Thoracic aorta (tissue), 2 donors: ENCODE data around the gene FHIT. TPM values are rescaled to one million over a fixed set of nuclear protein-coding genes. Genes with fewer than 3 reads are reported as not detected.

Experiments used
- ATAC-seq: fragments of 150-250 bp; one replicate; pipeline ENCODE4 v1.8.0; 2017; ENCODE audit warnings: low read depth; ENCODE audit not compliant: insufficient number of reproducible peaks, low FRiP score
- DNase-seq: peaks from one replicate; pipeline ENCODE4 v3.0.0-alpha.2; 2020; ENCODE audit warnings: low spot score
- H3K27ac ChIP-seq, 2 donors: fragments of 200-600 bp; sonication (generic); 1 replicate in 1 of 2; 2 replicates in 1 of 2; pipeline ENCODE4 v1.5.1; 2016; ENCODE audit warnings: mild to moderate bottlenecking in 2 of 2, moderate library complexity in 2 of 2
- H3K27me3 ChIP-seq: fragments of 200-600 bp; sonication (generic); replicated peaks from 2 replicates; pipeline ENCODE4 v1.6.0; 2016; ENCODE audit warnings: mild to moderate bottlenecking; ENCODE audit not compliant: insufficient read depth
- H3K36me3 ChIP-seq: fragments of 200-600 bp; sonication (generic); one replicate; pipeline ENCODE4 v1.5.1; 2016
- H3K4me1 ChIP-seq, 2 donors: fragments of 200-600 bp; sonication (generic); 1 replicate in 1 of 2; 2 replicates in 1 of 2; pipeline versions ENCODE4 v1.5.1 to v1.6.0; 2016; ENCODE audit warnings: low read depth in 2 of 2, mild to moderate bottlenecking in 1 of 2; ENCODE audit not compliant: control insufficient read depth in 1 of 2
- H3K4me3 ChIP-seq: fragments of 200-600 bp; sonication (generic); 2 replicates; pipeline ENCODE4 v1.5.1; 2016; ENCODE audit warnings: mild to moderate bottlenecking
- H3K9me3 ChIP-seq: fragments of 200-600 bp; sonication (generic); 2 replicates; pipeline ENCODE4 v1.5.1; 2016
- CTCF ChIP-seq: fragments of 200-600 bp; sonication (generic); IDR thresholded peaks from one replicate; pipeline ENCODE4 v1.5.1; 2019; ENCODE audit warnings: antibody characterized with exemption
- total RNA-seq, 2 donors: library from RNA; depleted of rRNA; stranded (reverse); fragments of >200 nt; gene quantifications; one replicate each; pipeline versions ENCODE4 v1.1.0 to v1.2.3, GENCODE V29; 2016

The FHIT gene
- total RNA-seq, 2 donors from 2014 or later = 2.0 to 2.3 TPM

- ATAC-seq (no peak), DNase-seq (no peak)
- TF ChIP-seq CTCF = no peak
- Histone ChIP-seq H3K27me3 (no peaks in the 10 kb centered on the region), H3K4me3 (no peak overlapping the region), H3K9me3 (no peaks in the 10 kb centered on the region), H3K36me3 (no peaks in the 10 kb centered on the region), H3K4me1 (no peaks in the 10 kb centered on the region), H3K27ac (no peak overlapping the region)
Measured at GRCh38 chr3:60867200-60867599, 384.1 kb downstream of the FHIT start.

- TF ChIP-seq CTCF = no peak
- Histone ChIP-seq H3K4me1 (no peaks in the 10 kb centered on the region), H3K4me3 (no peak overlapping the region), H3K27ac (no peak overlapping the region), H3K27me3 (peaks cover 4% of the 10 kb centered on the region), H3K36me3 (no peaks in the 10 kb centered on the region), H3K9me3 (no peaks in the 10 kb centered on the region)
- DNase-seq (no peak), ATAC-seq (no peak)
Measured at GRCh38 chr3:60856257-60857046, 394.8 kb downstream of the FHIT start.

GRCh38 chr3:60855250-60855649, 396.0 kb downstream of the FHIT start:
- ATAC-seq = no peak
- TF ChIP-seq CTCF = no peak
- Histone ChIP-seq H3K4me3 (no peak overlapping the region), H3K27me3 (peaks cover 4% of the 10 kb centered on the region), H3K4me1 (no peaks in the 10 kb centered on the region), H3K36me3 (no peaks in the 10 kb centered on the region), H3K9me3 (no peaks in the 10 kb centered on the region), H3K27ac (no peak overlapping the region)
- DNase-seq = no peak

- no peak for DNase-seq
- Histone ChIP-seq H3K4me3 (no peak overlapping the region), H3K9me3 (no peaks in the 10 kb centered on the region), H3K36me3 (no peaks in the 10 kb centered on the region), H3K27ac (no peak overlapping the region), H3K27me3 (peaks cover 4% of the 10 kb centered on the region), H3K4me1 (no peaks in the 10 kb centered on the region)
- ATAC-seq = no peak
- TF ChIP-seq CTCF = no peak
Measured at GRCh38 chr3:60854791-60855190, 396.5 kb downstream of the FHIT start.

- Histone ChIP-seq H3K9me3 (no peaks in the 10 kb centered on the region), H3K27me3 (peaks cover 4% of the 10 kb centered on the region), H3K4me3 (no peak overlapping the region), H3K36me3 (no peaks in the 10 kb centered on the region), H3K4me1 (no peaks in the 10 kb centered on the region), H3K27ac (no peak overlapping the region)
- DNase-seq = no peak
- TF ChIP-seq CTCF = no peak
- ATAC-seq = no peak
Measured at GRCh38 chr3:60847791-60848190, 403.5 kb downstream of the FHIT start.
